Lower lobe of right lung (tissue), 2 donors: ENCODE results near the gene PDE9A. TPM values are rescaled to one million over a fixed set of nuclear protein-coding genes. Genes with fewer than 3 reads are reported as not detected.
A peak's percentile ranks its signal among the peaks of the same experiment; 100 is the strongest.

Source experiments
- ATAC-seq, 2 donors: fragments of 200-7000 bp; cut with Tn5 transposase; one replicate each; pipeline ENCODE4 v1.9.1; 2020 to 2022; ENCODE audit warnings: mild to moderate bottlenecking in 2 of 2, moderate library complexity in 2 of 2
- DNase-seq: peaks from one replicate; pipeline ENCODE4 v3.0.0-alpha.2; 2020
- H3K27ac ChIP-seq: fragments of 200-600 bp; one replicate; pipeline ENCODE4 v1.8.0; 2022
- H3K27me3 ChIP-seq: fragments of 200-600 bp; one replicate; pipeline ENCODE4 v1.8.0; 2022; ENCODE audit warnings: low read depth
- H3K36me3 ChIP-seq: fragments of 200-600 bp; one replicate; pipeline ENCODE4 v1.8.0; 2022; ENCODE audit warnings: mild to moderate bottlenecking
- H3K4me1 ChIP-seq: fragments of 200-600 bp; one replicate; pipeline ENCODE4 v1.8.0; 2022
- H3K4me3 ChIP-seq: fragments of 200-600 bp; one replicate; pipeline ENCODE4 v1.8.0; 2022; ENCODE audit warnings: mild to moderate bottlenecking
- H3K9me3 ChIP-seq: fragments of 200-600 bp; one replicate; pipeline ENCODE4 v1.8.0; 2022
- CTCF ChIP-seq: fragments of 200-600 bp; IDR thresholded peaks from one replicate; pipeline ENCODE4 v1.8.0; 2022; ENCODE audit warnings: antibody characterized with exemption, mild to moderate bottlenecking
- intact Hi-C: fragments of 100-400 bp; cut with DNase I; formaldehyde crosslinking; loops from one replicate; pipeline ENCODE4 v1.11.0; 2022
- total RNA-seq: library from RNA; stranded (reverse); fragmentation: NEBNext Ultra II Directional; extraction: Animal tissue kit (Norgen Biotek cat#: 25700); gene quantifications from one replicate; pipeline ENCODE4 v1.2.1, GENCODE V29; 2021
- donor health status: DM: no; HTN: yes; CAD: no; lungs with severe emphysema.

PDE9A gene
- total RNA-seq, 1 donor from 2014 or later = 12.8 TPM

- no peak for TF ChIP-seq CTCF
These were observed 83.4 kb downstream of the PDE9A start for GRCh38 chr21:42736646-42737350.

GRCh38 chr21:42737951-42738590 is 84.7 kb downstream of the PDE9A start:
- H3K36me3 ChIP-seq = no peaks in the 10 kb centered on the region

More at GRCh38 chr21:42736646-42737350, 83.4 kb downstream of the PDE9A start:
- peak overlapping the region; percentile 85 for H3K27ac ChIP-seq
- peaks cover 55% of the 10 kb centered on the region for H3K4me1 ChIP-seq
- intact Hi-C loops = no loop called here
- no peaks in the 10 kb centered on the region for H3K9me3 ChIP-seq
- H3K4me3 ChIP-seq = no peak overlapping the region
- DNase-seq (no peak), ATAC-seq (no peak)
- no peaks in the 10 kb centered on the region for H3K36me3 ChIP-seq
- no peaks in the 10 kb centered on the region for H3K27me3 ChIP-seq

GRCh38 chr21:42739061-42739931 is 85.9 kb downstream of the PDE9A start:
- no peaks in the 10 kb centered on the region for H3K36me3 ChIP-seq
- no peaks in the 10 kb centered on the region for H3K9me3 ChIP-seq
- intact Hi-C loops = no loop called here
- no peak for TF ChIP-seq CTCF
- ATAC-seq = no peak
- no peak overlapping the region for H3K4me3 ChIP-seq
- peak overlapping the region; percentile 85 for H3K27ac ChIP-seq
- no peak for DNase-seq
- peaks cover 49% of the 10 kb centered on the region for H3K4me1 ChIP-seq
- no peaks in the 10 kb centered on the region for H3K27me3 ChIP-seq

More at GRCh38 chr21:42737951-42738590, 84.7 kb downstream of the PDE9A start:
- no peak overlapping the region for H3K4me3 ChIP-seq
- intact Hi-C loops = no loop called here
- H3K27me3 ChIP-seq = no peaks in the 10 kb centered on the region
- no peak for TF ChIP-seq CTCF
- H3K9me3 ChIP-seq = no peaks in the 10 kb centered on the region
- H3K27ac ChIP-seq = peak overlapping the region; percentile 85
- peak; percentile 76 for DNase-seq
- peaks cover 55% of the 10 kb centered on the region for H3K4me1 ChIP-seq
- peak; percentile 76 to 80 for ATAC-seq

- peaks cover 37% of the 10 kb centered on the region for H3K4me1 ChIP-seq
- no peak for ATAC-seq
- no peak overlapping the region for H3K27ac ChIP-seq
- intact Hi-C loops = no loop called here
- H3K4me3 ChIP-seq = no peak overlapping the region
- no peaks in the 10 kb centered on the region for H3K27me3 ChIP-seq
- DNase-seq = no peak
- H3K36me3 ChIP-seq = no peaks in the 10 kb centered on the region
- TF ChIP-seq CTCF = no peak
- no peaks in the 10 kb centered on the region for H3K9me3 ChIP-seq
These were observed 87.0 kb downstream of the PDE9A start for GRCh38 chr21:42740405-42740909.

- Histone ChIP-seq H3K4me1 (peaks cover 36% of the 10 kb centered on the region), H3K36me3 (no peaks in the 10 kb centered on the region), H3K9me3 (no peaks in the 10 kb centered on the region), H3K27ac (no peak overlapping the region), H3K27me3 (no peaks in the 10 kb centered on the region), H3K4me3 (no peak overlapping the region)
- intact Hi-C loops = no loop called here
- TF ChIP-seq CTCF = no peak
- ATAC-seq = no peak
- DNase-seq = no peak
These were observed 87.6 kb downstream of the PDE9A start for GRCh38 chr21:42741066-42741465.
